GM23338 (cell line): ENCODE data around the gene EPHA8.

Source experiments
- CREB1 ChIP-seq: fragments of 250-450 bp; sonication (Bioruptor Pico); IDR thresholded peaks from 2 replicates; pipeline ENCODE4 v1.5.0; 2020; ENCODE audit warnings: low read depth, mild to moderate bottlenecking, moderate library complexity
- CTCF ChIP-seq, 2 experiments: fragments of 200-600 bp in 1 of 2; sonication (generic) in 1 of 2; conservative IDR thresholded peaks; 2 replicates each; pipeline versions ENCODE4 v1.5.1 to v1.6.1; 2016 to 2017; ENCODE audit warnings: antibody characterized with exemption in 2 of 2, low read depth in 2 of 2, mild to moderate bottlenecking in 2 of 2, moderate library complexity in 1 of 2
- ETS1 ChIP-seq: IDR thresholded peaks from 2 replicates; pipeline ENCODE4 v1.6.1; 2016; ENCODE audit warnings: antibody characterized with exemption
- POLR2AphosphoS5 ChIP-seq: IDR thresholded peaks from 2 replicates; pipeline ENCODE4 v1.6.1; 2016; ENCODE audit warnings: antibody characterized with exemption, low read depth
- REST ChIP-seq: IDR thresholded peaks from one replicate; pipeline ENCODE4 v1.6.1; 2018; ENCODE audit warnings: antibody characterized with exemption; ENCODE audit not compliant: unreplicated experiment

GRCh38 chr1:22576150-22576544 lies 12.9 kb downstream of the EPHA8 start:
- TF ChIP-seq CTCF (conservative IDR thresholded peaks at IDR 0.05; ENCODE audit: low read depth in 2 of 2) (no peak), POLR2AphosphoS5 (no peak), REST (no peak), CREB1 (no peak), ETS1 (no peak)
